ENCODE measurements around the gene IFT20. TPM values are rescaled to one million over a fixed set of nuclear protein-coding genes. Genes with fewer than 3 reads are reported as not detected.

The IFT20 gene
- total and polyA plus RNA-seq, 4 donors, result 29.5 to 74.1 (median 35.8) TPM

- no peak for TF ChIP-seq CTCF (IDR thresholded peaks at IDR 0.05; ENCODE audit: control extremely low read depth, extremely low read depth)
- Histone ChIP-seq H3K4me3 (no peak overlapping the region), H3K4me1 (ENCODE audit: control insufficient read depth in 5 of 5, insufficient read depth in 5 of 5, low read length in 5 of 5) (peaks cover 0 to 21% (median 10%) of the 10 kb centered on the region in 5 donors), H3K27me3 (ENCODE audit: control insufficient read depth in 3 of 3, insufficient read depth in 3 of 3, low read length in 2 of 3) (no peaks in the 10 kb centered on the region), H3K9me3 (ENCODE audit: control insufficient read depth in 4 of 4, insufficient read depth in 3 of 4, low read length in 3 of 4) (no peaks in the 10 kb centered on the region), H3K27ac (ENCODE audit: low read depth in 1 of 2, low read length in 1 of 2) (no peak overlapping the region), H3K36me3 (ENCODE audit: control insufficient read depth in 4 of 4, insufficient read depth in 4 of 4, low read length in 4 of 4) (peaks cover 0 to 15% (median 5%) of the 10 kb centered on the region in 4 donors), H3K9ac (ENCODE audit: insufficient read depth in 1 of 2, low read length in 2 of 2) (no peak overlapping the region)
- no peak for ATAC-seq (ENCODE audit: insufficient read depth, low FRiP score)
- DNase-seq, result no peak
- 79 to 94% methylated on average over 5 of the region's 5 CpGs for WGBS, 2 donors
Observed at GRCh38 chr17:28368306-28368831, 33.1 kb upstream of the IFT20 start.

GRCh38 chr17:28367641-28368305 lies 32.5 kb upstream of the IFT20 start:
- Histone ChIP-seq H3K9me3 (ENCODE audit: control insufficient read depth in 4 of 4, insufficient read depth in 3 of 4, low read length in 3 of 4) (no peaks in the 10 kb centered on the region), H3K4me3 (no peak overlapping the region), H3K36me3 (ENCODE audit: control insufficient read depth in 4 of 4, insufficient read depth in 4 of 4, low read length in 4 of 4) (peaks cover 3 to 21% (median 9%) of the 10 kb centered on the region in 4 donors), H3K27ac (ENCODE audit: low read depth in 1 of 2, low read length in 1 of 2) (no peak overlapping the region), H3K4me1 (ENCODE audit: control insufficient read depth in 5 of 5, insufficient read depth in 5 of 5, low read length in 5 of 5) (peaks cover 0 to 15% (median 7%) of the 10 kb centered on the region in 5 donors), H3K9ac (ENCODE audit: insufficient read depth in 1 of 2, low read length in 2 of 2) (no peak overlapping the region), H3K27me3 (ENCODE audit: control insufficient read depth in 3 of 3, insufficient read depth in 3 of 3, low read length in 2 of 3) (no peaks in the 10 kb centered on the region)
- TF ChIP-seq CTCF (IDR thresholded peaks at IDR 0.05; ENCODE audit: control extremely low read depth, extremely low read depth), result no peak
- WGBS, 2 donors, result 90 to 97% methylated on average over 21 of the region's 21 CpGs
- ATAC-seq (ENCODE audit: insufficient read depth, low FRiP score) (no peak), DNase-seq (no peak)

- Histone ChIP-seq H3K27ac (ENCODE audit: low read depth in 1 of 2, low read length in 1 of 2) (no peak overlapping the region), H3K9ac (ENCODE audit: insufficient read depth in 1 of 2, low read length in 2 of 2) (no peak overlapping the region), H3K4me1 (ENCODE audit: control insufficient read depth in 5 of 5, insufficient read depth in 5 of 5, low read length in 5 of 5) (peaks cover 0 to 9% (median 0%) of the 10 kb centered on the region in 5 donors), H3K27me3 (ENCODE audit: control insufficient read depth in 3 of 3, insufficient read depth in 3 of 3, low read length in 2 of 3) (no peaks in the 10 kb centered on the region), H3K4me3 (no peak overlapping the region), H3K36me3 (ENCODE audit: control insufficient read depth in 4 of 4, insufficient read depth in 4 of 4, low read length in 4 of 4) (peaks cover 7 to 24% (median 12%) of the 10 kb centered on the region in 4 donors), H3K9me3 (ENCODE audit: control insufficient read depth in 4 of 4, insufficient read depth in 3 of 4, low read length in 3 of 4) (no peaks in the 10 kb centered on the region)
- ATAC-seq (ENCODE audit: insufficient read depth, low FRiP score), result no peak
- no peak for DNase-seq
- WGBS, 2 donors, result 70 to 77% methylated on average over 1 of the region's 1 CpG
- TF ChIP-seq CTCF (IDR thresholded peaks at IDR 0.05; ENCODE audit: control extremely low read depth, extremely low read depth), result no peak
Observed at GRCh38 chr17:28366605-28367004, 31.3 kb upstream of the IFT20 start.

Data from lung (tissue), 12 donors.